PC-3 (cell line): ENCODE measurements around the gene TGFBR3. TPM values are rescaled to one million over a fixed set of nuclear protein-coding genes. Genes with fewer than 3 reads are reported as not detected.

Experiments used
- ATAC-seq: fragments of 200-7000 bp; cut with Tn5 transposase; 2 replicates; pipeline ENCODE4 v1.9.1; 2020; ENCODE audit warnings: mild to moderate bottlenecking, moderate library complexity
- BruUV-seq: library from RNA; stranded (reverse); fragments of 400-500 nt; replicated peaks from 2 replicates; lab custom pipeline; 2021; lab: Mats Ljungman, UMichigan
- CTCF ChIA-PET: fragments of 300-600 bp; sonication (Branson Sonifier 250); formaldehyde crosslinking; loops from one replicate; lab custom pipeline; 2022; ENCODE audit warnings: antibody characterized with exemption; lab: Charles Lee
- POLR2A ChIA-PET: fragments of 300-600 bp; sonication (Branson Sonifier 250); formaldehyde crosslinking; loops from one replicate; lab custom pipeline; 2022; ENCODE audit warnings: antibody characterized with exemption; ENCODE audit not compliant: unreplicated experiment; lab: Charles Lee
- DNase-seq: peaks from one replicate; pipeline ENCODE4 v3.0.0-alpha.2; 2015
- H2AFZ ChIP-seq: fragments of 300-600 bp; sonication (generic); 2 replicates; pipeline ENCODE4 v1.6.0; 2016; ENCODE audit warnings: antibody characterized with exemption, low read length
- H3F3A ChIP-seq: fragments of 300-600 bp; sonication (generic); one replicate; pipeline ENCODE4 v1.6.0; 2017; ENCODE audit warnings: antibody characterized with exemption, low read length, control low read depth, mild to moderate bottlenecking; ENCODE audit not compliant: unreplicated experiment
- H3K27ac ChIP-seq: fragments of 300-600 bp; sonication (generic); 2 replicates; pipeline ENCODE4 v1.5.1; 2016; ENCODE audit warnings: mild to moderate bottlenecking, low read length
- H3K27me3 ChIP-seq: fragments of 300-600 bp; sonication (generic); 2 replicates; pipeline ENCODE4 v1.6.1; 2016; ENCODE audit warnings: low read length, mixed read lengths
- H3K36me3 ChIP-seq: fragments of 300-600 bp; sonication (generic); 2 replicates; pipeline ENCODE4 v1.6.1; 2016; ENCODE audit warnings: low read depth, mixed run types, low read length, mixed read lengths
- H3K4me1 ChIP-seq: fragments of 300-600 bp; sonication (generic); 2 replicates; pipeline ENCODE4 v1.5.1; 2016; ENCODE audit warnings: low read length; ENCODE audit not compliant: insufficient read depth
- H3K4me2 ChIP-seq: fragments of 300-600 bp; sonication (generic); 2 replicates; pipeline ENCODE4 v1.6.0; 2016; ENCODE audit warnings: low read length
- H3K4me3 ChIP-seq: fragments of 300-600 bp; sonication (generic); 2 replicates; pipeline ENCODE4 v1.5.1; 2016; ENCODE audit warnings: mild to moderate bottlenecking, low read length, mixed read lengths
- H3K79me2 ChIP-seq: fragments of 300-600 bp; sonication (generic); 2 replicates; pipeline ENCODE4 v1.6.1; 2017; ENCODE audit warnings: low read length, mixed read lengths
- H3K9ac ChIP-seq: fragments of 300-600 bp; sonication (generic); 2 replicates; pipeline ENCODE4 v1.6.0; 2016; ENCODE audit warnings: mild to moderate bottlenecking, low read length
- H3K9me2 ChIP-seq: fragments of 300-600 bp; sonication (generic); replicated peaks from 2 replicates; pipeline ENCODE4 v1.6.1; 2016; ENCODE audit warnings: mixed run types, low read length, mixed read lengths
- H3K9me3 ChIP-seq: fragments of 300-600 bp; sonication (generic); 2 replicates; pipeline ENCODE4 v1.6.1; 2016; ENCODE audit warnings: low read length, mixed read lengths
- H4K20me1 ChIP-seq: fragments of 300-600 bp; sonication (generic); 2 replicates; pipeline ENCODE4 v1.6.1; 2016; ENCODE audit warnings: low read length, mixed read lengths
- EZH2 ChIP-seq: fragments of 300-600 bp; sonication (generic); IDR thresholded peaks from one replicate; pipeline ENCODE4 v1.6.1; 2017; ENCODE audit warnings: antibody characterized with exemption, mild to moderate bottlenecking, low read length; ENCODE audit not compliant: unreplicated experiment
- EZH2phosphoT487 ChIP-seq: fragments of 300-600 bp; sonication (generic); IDR thresholded peaks from 2 replicates; pipeline ENCODE4 v1.6.1; 2018; ENCODE audit warnings: mild to moderate bottlenecking, antibody characterized with exemption, low read length, borderline replicate concordance
- intact Hi-C: fragments of 100-400 bp; cut with micrococcal nuclease; formaldehyde crosslinking; loops from 2 replicates; pipeline ENCODE4 v1.9.0; 2023
- total RNA-seq: library from RNA; depleted of rRNA; stranded (reverse); fragments of >200 nt; gene quantifications from 2 replicates; pipeline ENCODE4 v1.2.3, GENCODE V29; 2014
- TF ChIP-seq, protein P1 (sequence below): fragments of 300-600 bp; sonication (generic); conservative IDR thresholded peaks from 2 replicates; pipeline ENCODE4 v1.5.1; 2017; ENCODE audit warnings: antibody characterized with exemption, low read depth, mild to moderate bottlenecking, low read length

Gene TGFBR3
- total RNA-seq, 1 experiment from 2014 or later, result 2.8 TPM

- Histone ChIP-seq H3K9me3 (no peaks in the 10 kb centered on the region), H3K9me2 (no peaks in the 10 kb centered on the region), H3K36me3 (no peaks in the 10 kb centered on the region), H3K79me2 (no peaks in the 10 kb centered on the region), H3K4me2 (no peak overlapping the region), H3K27me3 (no peaks in the 10 kb centered on the region), H3K4me3 (no peak overlapping the region), H3K27ac (no peak overlapping the region), H3K4me1 (no peaks in the 10 kb centered on the region), H3K9ac (no peak overlapping the region), H4K20me1 (no peaks in the 10 kb centered on the region), H2AFZ (no peak overlapping the region), H3F3A (no peaks in the 10 kb centered on the region)
- POLR2A ChIA-PET, result no interaction called here
- TF ChIP-seq, protein P1, sequence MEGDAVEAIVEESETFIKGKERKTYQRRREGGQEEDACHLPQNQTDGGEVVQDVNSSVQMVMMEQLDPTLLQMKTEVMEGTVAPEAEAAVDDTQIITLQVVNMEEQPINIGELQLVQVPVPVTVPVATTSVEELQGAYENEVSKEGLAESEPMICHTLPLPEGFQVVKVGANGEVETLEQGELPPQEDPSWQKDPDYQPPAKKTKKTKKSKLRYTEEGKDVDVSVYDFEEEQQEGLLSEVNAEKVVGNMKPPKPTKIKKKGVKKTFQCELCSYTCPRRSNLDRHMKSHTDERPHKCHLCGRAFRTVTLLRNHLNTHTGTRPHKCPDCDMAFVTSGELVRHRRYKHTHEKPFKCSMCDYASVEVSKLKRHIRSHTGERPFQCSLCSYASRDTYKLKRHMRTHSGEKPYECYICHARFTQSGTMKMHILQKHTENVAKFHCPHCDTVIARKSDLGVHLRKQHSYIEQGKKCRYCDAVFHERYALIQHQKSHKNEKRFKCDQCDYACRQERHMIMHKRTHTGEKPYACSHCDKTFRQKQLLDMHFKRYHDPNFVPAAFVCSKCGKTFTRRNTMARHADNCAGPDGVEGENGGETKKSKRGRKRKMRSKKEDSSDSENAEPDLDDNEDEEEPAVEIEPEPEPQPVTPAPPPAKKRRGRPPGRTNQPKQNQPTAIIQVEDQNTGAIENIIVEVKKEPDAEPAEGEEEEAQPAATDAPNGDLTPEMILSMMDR, result no peak
- TF ChIP-seq EZH2phosphoT487, result no peak
- CTCF ChIA-PET, result no interaction called here
- ATAC-seq, result no peak
- no peak for DNase-seq
- BruUV-seq, result no TSS peak
- intact Hi-C loops, result no loop called here
Observed at GRCh38 chr1:91753878-91754277, 132.1 kb downstream of the TGFBR3 start.

DNA sequence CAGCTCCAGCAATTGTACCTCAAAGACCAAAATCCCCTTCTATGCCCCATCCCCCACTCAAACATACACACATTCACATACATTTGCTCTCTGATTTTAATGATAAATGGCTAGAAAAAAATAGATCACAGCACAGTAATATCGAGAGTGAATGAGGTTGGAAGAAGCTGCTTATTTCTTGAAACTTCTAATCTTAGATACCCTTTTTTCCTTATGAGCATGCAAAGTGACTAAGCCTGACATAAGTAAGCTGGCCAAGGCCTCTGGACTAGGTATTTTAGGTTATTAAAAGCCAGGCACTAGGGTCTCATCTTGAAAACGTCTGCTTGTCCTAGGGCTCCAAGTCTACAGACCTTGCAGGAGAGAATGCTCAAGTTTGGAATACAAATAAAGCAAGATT is 133.6 kb downstream of the TGFBR3 start:
- ChIA-PET POLR2A (no interaction called here), CTCF (no interaction called here)
- no TSS peak for BruUV-seq
- H3K9me2 ChIP-seq, result no peaks in the 10 kb centered on the region
- intact Hi-C loops, result no loop called here
- no peak overlapping the region for H2AFZ ChIP-seq
- no peak for TF ChIP-seq EZH2phosphoT487
- no peak for TF ChIP-seq EZH2
- H3K9me3 ChIP-seq, result no peaks in the 10 kb centered on the region
- H3K79me2 ChIP-seq, result no peaks in the 10 kb centered on the region
- ATAC-seq (no peak), DNase-seq (no peak)
- no peak overlapping the region for H3K4me2 ChIP-seq
- no peak overlapping the region for H3K9ac ChIP-seq
- H3F3A ChIP-seq, result no peaks in the 10 kb centered on the region
- no peak overlapping the region for H3K27ac ChIP-seq
- H3K4me1 ChIP-seq, result no peaks in the 10 kb centered on the region
- H3K4me3 ChIP-seq, result no peak overlapping the region
- no peaks in the 10 kb centered on the region for H3K27me3 ChIP-seq
- H3K36me3 ChIP-seq, result no peaks in the 10 kb centered on the region
- H4K20me1 ChIP-seq, result no peaks in the 10 kb centered on the region

DNA sequence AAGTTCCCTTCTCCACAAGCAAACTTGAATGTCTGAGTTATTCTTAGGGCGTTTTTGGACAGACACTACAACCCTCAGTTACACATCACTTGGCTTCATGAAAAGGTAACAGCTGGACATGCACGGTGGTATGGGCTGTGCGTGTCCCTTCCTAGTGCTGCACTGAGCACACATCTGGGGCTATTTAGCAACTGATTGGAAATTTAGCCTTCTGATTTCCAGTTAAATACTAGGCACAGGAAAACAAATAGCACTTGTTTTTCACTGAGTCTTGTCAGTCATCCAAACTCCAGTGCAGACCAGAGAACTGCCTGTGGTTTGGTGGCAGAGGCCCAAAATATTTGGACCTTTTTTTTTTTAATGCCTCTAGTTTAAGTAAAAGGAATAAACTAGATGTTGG is 134.7 kb downstream of the TGFBR3 start:
- Histone ChIP-seq H3K4me3 (no peak overlapping the region), H3F3A (no peaks in the 10 kb centered on the region), H4K20me1 (no peaks in the 10 kb centered on the region), H3K79me2 (no peaks in the 10 kb centered on the region), H3K9me2 (no peaks in the 10 kb centered on the region), H3K9ac (no peak overlapping the region), H3K27ac (no peak overlapping the region), H3K4me2 (no peak overlapping the region), H3K27me3 (no peaks in the 10 kb centered on the region), H2AFZ (no peak overlapping the region), H3K36me3 (peaks cover 2% of the 10 kb centered on the region; the same call in 1 of the 2 replicates), H3K4me1 (no peaks in the 10 kb centered on the region), H3K9me3 (0 out of 2 replicates have a peak, but pooled peaks cover 7% of the 10 kb centered on the region)
- BruUV-seq, result no TSS peak
- POLR2A ChIA-PET, result no interaction called here
- DNase-seq (no peak), ATAC-seq (no peak)
- intact Hi-C loops, result no loop called here
- TF ChIP-seq, protein P1, result no peak
- TF ChIP-seq EZH2 (no peak), EZH2phosphoT487 (no peak)
- CTCF ChIA-PET, result no interaction called here
